ENCODE measurements around the gene NMNAT3. TPM values are rescaled to one million over a fixed set of nuclear protein-coding genes. Genes with fewer than 3 reads are reported as not detected.

The NMNAT3 gene
- total and polyA plus RNA-seq, 7 experiments from 2014 or later = 0.56 to 7.7 (median 5.6) TPM

DNA sequence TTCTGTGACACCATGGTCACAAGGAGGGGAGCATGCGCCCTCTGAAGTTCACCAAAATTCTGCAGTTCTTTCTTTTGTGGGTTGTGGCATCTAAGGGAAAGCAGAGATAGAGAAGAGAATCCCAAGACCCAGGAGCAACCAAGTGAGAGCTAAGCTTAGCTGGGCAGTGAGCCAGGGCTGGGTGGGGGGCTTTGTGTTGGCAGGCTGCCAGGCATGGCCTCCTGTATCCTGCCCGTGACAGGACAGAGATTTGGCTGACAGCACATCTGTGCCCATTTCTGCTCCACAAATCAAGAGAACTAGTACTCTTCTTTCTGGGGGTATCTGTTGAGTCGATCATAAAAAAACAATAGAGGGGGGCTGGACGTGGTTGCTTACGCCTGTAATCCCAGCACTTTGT lies 66.2 kb downstream of the NMNAT3 start:
- Mint-ChIP-seq H3K36me3 (peaks cover 0 to 9% (median 4%) of the 10 kb centered on the region in 5 donors), H3K27ac (no peak overlapping the region), H3K4me3 (no peak overlapping the region), H3K9me3 (peaks cover 0 to 4% (median 0%) of the 10 kb centered on the region in 11 donors), H3K4me1 (no peaks in the 10 kb centered on the region), H3K27me3 (no peaks in the 10 kb centered on the region)
- POLR2A ChIA-PET = no interaction called here
- DNase-seq (no peak), ATAC-seq (no peak)
- Histone ChIP-seq H3K4me1 (ENCODE audit: control insufficient read depth in 2 of 2, insufficient read depth in 2 of 2, low read length in 2 of 2) (no peaks in the 10 kb centered on the region), H3K27me3 (ENCODE audit: control insufficient read depth in 2 of 2, insufficient read depth in 2 of 2, low read length in 2 of 2) (no peaks in the 10 kb centered on the region), H3K36me3 (ENCODE audit: control insufficient read depth in 2 of 3, insufficient read depth in 3 of 3, low read length in 3 of 3) (no peaks in the 10 kb centered on the region), H3K9me3 (ENCODE audit: control insufficient read depth in 2 of 3, low read length in 3 of 3) (no peaks in the 10 kb centered on the region), H3K27ac (ENCODE audit: low read depth, low read length) (no peak overlapping the region), H3K4me3 (ENCODE audit: low read length) (no peak overlapping the region)
- intact Hi-C loops (cut with micrococcal nuclease) = no loop called here
- CTCF ChIA-PET = no interaction called here

DNA sequence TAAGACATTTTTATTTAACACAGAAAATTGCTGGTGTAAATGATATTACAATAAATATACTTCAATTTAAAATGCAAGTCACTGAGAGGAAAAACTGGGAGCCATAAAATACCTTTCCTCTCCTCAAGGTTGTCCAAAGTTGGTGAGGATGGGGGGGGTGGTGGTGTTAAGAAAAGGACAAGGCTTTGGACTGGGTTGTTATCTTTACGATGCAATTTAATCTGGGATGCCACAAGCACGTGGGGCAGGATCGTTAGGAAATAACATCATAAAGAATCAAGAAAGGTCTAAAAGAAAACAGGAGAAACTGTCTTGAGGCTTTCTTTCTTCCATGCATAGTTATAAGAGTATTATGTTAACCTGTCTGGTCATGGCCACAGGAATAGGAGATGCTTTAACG lies 66.9 kb downstream of the NMNAT3 start:
- Mint-ChIP-seq H3K27me3 (no peaks in the 10 kb centered on the region), H3K4me3 (no peak overlapping the region), H3K36me3 (peaks cover 0 to 9% (median 4%) of the 10 kb centered on the region in 5 donors), H3K9me3 (peaks cover 0 to 4% (median 0%) of the 10 kb centered on the region in 11 donors), H3K4me1 (no peaks in the 10 kb centered on the region), H3K27ac (no peak overlapping the region)
- intact Hi-C loops (cut with micrococcal nuclease) = no loop called here
- no peaks in the 10 kb centered on the region for H3K27me3 ChIP-seq (ENCODE audit: control insufficient read depth in 2 of 2, insufficient read depth in 2 of 2, low read length in 2 of 2)
- H3K4me1 ChIP-seq (ENCODE audit: control insufficient read depth in 2 of 2, insufficient read depth in 2 of 2, low read length in 2 of 2) = no peaks in the 10 kb centered on the region
- no peak for DNase-seq
- H3K36me3 ChIP-seq (ENCODE audit: control insufficient read depth in 2 of 3, insufficient read depth in 3 of 3, low read length in 3 of 3) = no peaks in the 10 kb centered on the region
- CTCF ChIA-PET = no interaction called here
- H3K4me3 ChIP-seq (ENCODE audit: low read length) = no peak overlapping the region
- no peak for ATAC-seq
- POLR2A ChIA-PET = no interaction called here
- H3K9me3 ChIP-seq (ENCODE audit: control insufficient read depth in 2 of 3, low read length in 3 of 3) = no peaks in the 10 kb centered on the region
- H3K27ac ChIP-seq (ENCODE audit: low read depth, low read length) = no peak overlapping the region

DNA sequence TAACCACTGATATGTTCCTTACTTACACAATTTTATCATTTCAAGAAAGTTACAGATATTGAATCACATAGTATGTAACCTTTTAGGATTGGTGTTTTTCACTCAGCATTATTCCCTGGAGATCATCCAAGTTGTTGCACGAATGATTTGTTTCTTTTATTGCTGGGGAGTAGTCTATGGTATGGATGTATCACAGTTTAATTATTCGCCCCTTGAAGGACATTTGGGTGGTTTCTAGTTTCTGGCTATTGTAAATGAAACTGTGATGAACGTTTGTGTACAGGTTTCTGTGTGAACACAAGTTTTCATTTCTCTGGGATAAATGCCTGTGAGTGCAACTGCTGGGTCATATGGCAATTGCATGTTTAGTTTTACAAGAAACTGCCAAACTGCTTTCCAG lies 68.8 kb downstream of the NMNAT3 start:
- Histone ChIP-seq H3K4me1 (ENCODE audit: control insufficient read depth in 2 of 2, insufficient read depth in 2 of 2, low read length in 2 of 2) (no peaks in the 10 kb centered on the region), H3K27me3 (ENCODE audit: control insufficient read depth in 2 of 2, insufficient read depth in 2 of 2, low read length in 2 of 2) (no peaks in the 10 kb centered on the region), H3K4me3 (ENCODE audit: low read length) (no peak overlapping the region), H3K9me3 (ENCODE audit: control insufficient read depth in 2 of 3, low read length in 3 of 3) (no peaks in the 10 kb centered on the region), H3K27ac (ENCODE audit: low read depth, low read length) (no peak overlapping the region), H3K36me3 (ENCODE audit: control insufficient read depth in 2 of 3, insufficient read depth in 3 of 3, low read length in 3 of 3) (no peaks in the 10 kb centered on the region)
- no peaks in the 10 kb centered on the region for H3K27me3 Mint-ChIP-seq
- intact Hi-C loops (cut with micrococcal nuclease) = no loop called here
- DNase-seq (no peak), ATAC-seq (no peak)
- no peaks in the 10 kb centered on the region for H3K4me1 Mint-ChIP-seq
- no peak overlapping the region for H3K4me3 Mint-ChIP-seq
- no peak overlapping the region for H3K27ac Mint-ChIP-seq
- ChIA-PET POLR2A (no interaction called here), CTCF (no interaction called here)
- H3K36me3 Mint-ChIP-seq = peaks cover 0 to 9% (median 4%) of the 10 kb centered on the region in 5 donors
- H3K9me3 Mint-ChIP-seq = peaks cover 0 to 4% (median 0%) of the 10 kb centered on the region in 11 donors

DNA sequence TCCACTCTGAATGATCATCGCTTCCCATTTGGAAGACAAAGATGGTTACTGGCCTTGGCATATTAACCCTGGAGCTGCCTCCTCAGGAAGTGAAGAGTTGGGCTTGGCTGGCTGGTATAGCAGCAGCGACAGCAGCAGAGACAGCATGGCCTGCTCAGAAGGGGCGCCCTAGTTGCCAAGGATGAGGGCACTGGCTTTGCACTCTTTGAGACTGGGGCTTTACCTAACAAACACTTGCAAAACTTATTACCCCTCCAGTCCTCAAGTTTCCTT lies 69.7 kb downstream of the NMNAT3 start:
- ChIA-PET POLR2A (no interaction called here), CTCF (no interaction called here)
- DNase-seq (no peak), ATAC-seq (no peak)
- intact Hi-C loops (cut with micrococcal nuclease) = no loop called here
- H3K4me3 ChIP-seq (ENCODE audit: low read length) = no peak overlapping the region
- no peaks in the 10 kb centered on the region for H3K9me3 ChIP-seq (ENCODE audit: control insufficient read depth in 2 of 3, low read length in 3 of 3)
- no peaks in the 10 kb centered on the region for H3K27me3 Mint-ChIP-seq
- no peak overlapping the region for H3K27ac Mint-ChIP-seq
- H3K27me3 ChIP-seq (ENCODE audit: control insufficient read depth in 2 of 2, insufficient read depth in 2 of 2, low read length in 2 of 2) = no peaks in the 10 kb centered on the region
- no peaks in the 10 kb centered on the region for H3K36me3 ChIP-seq (ENCODE audit: control insufficient read depth in 2 of 3, insufficient read depth in 3 of 3, low read length in 3 of 3)
- H3K4me1 ChIP-seq (ENCODE audit: control insufficient read depth in 2 of 2, insufficient read depth in 2 of 2, low read length in 2 of 2) = no peaks in the 10 kb centered on the region
- H3K36me3 Mint-ChIP-seq = peaks cover 0 to 9% (median 4%) of the 10 kb centered on the region in 5 donors
- H3K4me3 Mint-ChIP-seq = no peak overlapping the region
- H3K4me1 Mint-ChIP-seq = no peaks in the 10 kb centered on the region
- peaks cover 0 to 4% (median 0%) of the 10 kb centered on the region in 11 donors for H3K9me3 Mint-ChIP-seq
- no peak overlapping the region for H3K27ac ChIP-seq (ENCODE audit: low read depth, low read length)

DNA sequence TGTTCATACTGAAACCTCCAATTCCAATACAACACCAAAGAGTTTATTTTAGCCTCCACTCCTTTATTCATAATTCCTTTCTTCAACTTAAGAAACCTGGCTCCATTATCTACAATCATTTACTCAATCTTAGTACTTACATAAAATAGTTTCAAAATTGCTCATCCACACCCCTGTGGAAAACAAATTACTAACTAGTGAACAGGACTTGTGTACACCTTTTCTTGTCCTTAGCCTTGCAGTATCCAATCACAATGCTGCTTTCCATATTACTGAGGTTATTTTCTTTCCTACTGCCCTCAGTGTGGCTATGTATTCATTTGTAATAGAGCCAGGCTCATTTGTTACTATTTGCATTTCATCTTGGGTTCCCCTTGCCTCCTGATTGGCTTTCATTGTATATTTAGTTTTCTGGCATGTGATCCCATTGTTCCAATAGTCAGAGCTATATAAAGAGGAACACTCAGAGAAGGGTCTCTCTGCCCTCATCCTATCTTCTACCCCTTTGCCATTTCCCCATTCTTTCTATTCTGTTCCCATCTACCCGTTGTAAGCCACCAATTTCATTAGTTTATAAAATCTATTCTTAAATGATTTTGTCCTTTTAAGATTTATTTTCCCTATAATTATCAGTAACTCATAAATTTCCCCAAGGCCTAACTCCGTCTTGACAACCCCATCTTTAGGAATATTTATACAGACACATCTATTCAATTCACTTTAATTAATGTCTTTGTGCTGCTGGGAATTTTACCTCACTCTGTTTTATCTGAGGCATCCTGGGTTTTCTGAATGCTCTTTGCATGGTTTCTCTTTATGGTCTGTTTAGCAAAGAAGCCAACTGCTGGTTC lies 70.3 kb downstream of the NMNAT3 start:
- Mint-ChIP-seq H3K9me3 (peaks cover 0 to 4% (median 0%) of the 10 kb centered on the region in 11 donors), H3K4me3 (no peak overlapping the region), H3K36me3 (peaks cover 0 to 9% (median 4%) of the 10 kb centered on the region in 5 donors), H3K27me3 (no peaks in the 10 kb centered on the region), H3K27ac (no peak overlapping the region), H3K4me1 (no peaks in the 10 kb centered on the region)
- H3K4me3 ChIP-seq (ENCODE audit: low read length) = no peak overlapping the region
- H3K27me3 ChIP-seq (ENCODE audit: control insufficient read depth in 2 of 2, insufficient read depth in 2 of 2, low read length in 2 of 2) = no peaks in the 10 kb centered on the region
- POLR2A ChIA-PET = no interaction called here
- H3K4me1 ChIP-seq (ENCODE audit: control insufficient read depth in 2 of 2, insufficient read depth in 2 of 2, low read length in 2 of 2) = no peaks in the 10 kb centered on the region
- intact Hi-C loops (cut with micrococcal nuclease) = no loop called here
- no peaks in the 10 kb centered on the region for H3K9me3 ChIP-seq (ENCODE audit: control insufficient read depth in 2 of 3, low read length in 3 of 3)
- ATAC-seq = no peak
- no peak for DNase-seq
- no peaks in the 10 kb centered on the region for H3K36me3 ChIP-seq (ENCODE audit: control insufficient read depth in 2 of 3, insufficient read depth in 3 of 3, low read length in 3 of 3)
- H3K27ac ChIP-seq (ENCODE audit: low read depth, low read length) = no peak overlapping the region
- CTCF ChIA-PET = no interaction called here

DNA sequence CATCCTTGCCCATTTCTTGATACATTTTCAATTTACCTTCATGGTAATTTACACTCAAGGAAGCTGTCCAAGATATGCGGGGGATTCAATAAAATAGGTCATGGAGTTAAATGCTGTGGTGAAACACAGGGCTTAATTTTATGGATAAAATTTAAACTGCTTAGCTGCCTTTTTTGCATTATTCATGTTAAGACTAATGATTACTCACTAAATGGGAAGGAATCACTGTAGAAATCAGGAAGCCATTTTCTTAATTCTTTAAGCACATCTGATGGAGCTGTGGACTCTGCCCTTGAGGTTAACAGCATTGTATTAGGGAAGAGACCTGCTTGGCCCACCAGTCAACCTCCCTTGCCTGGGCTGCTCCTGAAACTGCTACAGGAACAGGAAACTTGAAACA lies 75.8 kb downstream of the NMNAT3 start:
- H3K27ac ChIP-seq (ENCODE audit: low read depth, low read length) = no peak overlapping the region
- ATAC-seq = no peak
- no peaks in the 10 kb centered on the region for H3K36me3 ChIP-seq (ENCODE audit: control insufficient read depth in 2 of 3, insufficient read depth in 3 of 3, low read length in 3 of 3)
- H3K36me3 Mint-ChIP-seq = peaks cover 0 to 14% (median 9%) of the 10 kb centered on the region in 5 donors
- CTCF ChIA-PET = no interaction called here
- no peaks in the 10 kb centered on the region for H3K4me1 ChIP-seq (ENCODE audit: control insufficient read depth in 2 of 2, insufficient read depth in 2 of 2, low read length in 2 of 2)
- no peaks in the 10 kb centered on the region for H3K9me3 ChIP-seq (ENCODE audit: control insufficient read depth in 2 of 3, low read length in 3 of 3)
- no peaks in the 10 kb centered on the region for H3K27me3 Mint-ChIP-seq
- H3K27ac Mint-ChIP-seq = no peak overlapping the region
- no peaks in the 10 kb centered on the region for H3K27me3 ChIP-seq (ENCODE audit: control insufficient read depth in 2 of 2, insufficient read depth in 2 of 2, low read length in 2 of 2)
- no peak overlapping the region for H3K4me3 Mint-ChIP-seq
- intact Hi-C loops (cut with micrococcal nuclease) = no loop called here
- peaks cover 0 to 1% (median 0%) of the 10 kb centered on the region in 7 donors for H3K4me1 Mint-ChIP-seq
- H3K9me3 Mint-ChIP-seq = no peaks in the 10 kb centered on the region
- DNase-seq = no peak
- H3K4me3 ChIP-seq (ENCODE audit: low read length) = no peak overlapping the region
- POLR2A ChIA-PET = no interaction called here

DNA sequence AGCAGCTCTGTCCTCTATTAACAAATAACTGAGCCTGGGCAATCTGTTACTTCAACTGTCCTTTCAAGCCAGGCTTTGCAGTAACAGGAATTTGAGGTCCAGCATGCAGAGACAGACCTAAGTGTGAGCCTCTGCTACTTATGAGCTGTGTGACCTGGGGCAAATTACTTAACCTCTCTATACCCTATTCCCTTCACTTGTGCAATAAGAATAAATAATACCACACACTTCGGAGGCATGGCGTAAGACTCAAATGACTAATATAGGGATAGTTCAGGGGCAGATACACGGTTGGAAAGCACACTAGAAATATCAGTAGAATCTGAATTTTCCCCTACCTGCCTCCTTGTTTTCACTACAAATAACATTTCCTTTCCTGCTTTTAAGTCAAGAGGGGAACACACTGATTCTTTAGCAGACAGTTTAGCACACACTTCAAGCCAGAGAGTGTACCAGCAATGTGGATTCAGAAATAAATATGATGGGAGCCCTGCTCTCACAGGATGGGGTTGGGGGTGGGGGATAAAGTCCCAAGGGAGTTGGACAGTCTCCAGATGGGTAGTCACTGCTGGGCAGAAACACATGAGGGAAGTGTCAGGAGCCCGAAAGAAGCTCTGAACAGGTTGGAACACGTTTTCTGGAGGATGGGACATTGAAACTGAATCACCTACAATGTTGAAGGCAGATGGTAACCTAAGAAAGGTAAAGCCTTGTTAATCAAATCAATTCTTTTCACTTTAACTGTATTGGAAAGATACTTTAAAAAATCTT lies 76.4 kb downstream of the NMNAT3 start:
- ChIA-PET CTCF (no interaction called here), POLR2A (no interaction called here)
- Histone ChIP-seq H3K9me3 (ENCODE audit: control insufficient read depth in 2 of 3, low read length in 3 of 3) (no peaks in the 10 kb centered on the region), H3K27me3 (ENCODE audit: control insufficient read depth in 2 of 2, insufficient read depth in 2 of 2, low read length in 2 of 2) (no peaks in the 10 kb centered on the region), H3K4me1 (ENCODE audit: control insufficient read depth in 2 of 2, insufficient read depth in 2 of 2, low read length in 2 of 2) (no peaks in the 10 kb centered on the region), H3K4me3 (ENCODE audit: low read length) (no peak overlapping the region), H3K36me3 (ENCODE audit: control insufficient read depth in 2 of 3, insufficient read depth in 3 of 3, low read length in 3 of 3) (no peaks in the 10 kb centered on the region), H3K27ac (ENCODE audit: low read depth, low read length) (no peak overlapping the region)
- ATAC-seq (no peak), DNase-seq (no peak)
- no peak overlapping the region for H3K4me3 Mint-ChIP-seq
- intact Hi-C loops (cut with micrococcal nuclease) = no loop called here
- H3K27ac Mint-ChIP-seq = no peak overlapping the region
- no peaks in the 10 kb centered on the region for H3K9me3 Mint-ChIP-seq
- H3K36me3 Mint-ChIP-seq = peaks cover 0 to 14% (median 9%) of the 10 kb centered on the region in 5 donors
- H3K27me3 Mint-ChIP-seq = no peaks in the 10 kb centered on the region
- peaks cover 0 to 1% (median 0%) of the 10 kb centered on the region in 7 donors for H3K4me1 Mint-ChIP-seq
